GM18861 (cell line): ENCODE results near the gene OR51A7.
"Not testable (repeated sequence)": the region's sequence is repeated elsewhere in the genome, so short reads cannot be mapped to it uniquely, and the experiment has no call there.

Experiments
- ATAC-seq: cut with Tn5 transposase; IDR thresholded peaks from one replicate; pipeline ENCODE4 v1.9.1; 2021; ENCODE audit not compliant: unreplicated experiment

OR51A7 gene

GRCh38 chr11:4903484-4903883, at the start of gene OR51A7:
OR51A7 (plus strand) TSS chr11:4903783; CDS start chr11:4907370, 3,587 bp downstream.
- no peak for ATAC-seq

GRCh38 chr11:4854286-4854685, 49.3 kb upstream of the OR51A7 start:
- ATAC-seq: not testable (repeated sequence)

- ATAC-seq: no peak
Measured at GRCh38 chr11:4862447-4863236, 40.9 kb upstream of the OR51A7 start.

- ATAC-seq: no peak
Measured at GRCh38 chr11:4863876-4864275, 39.7 kb upstream of the OR51A7 start.

- no peak for ATAC-seq
Measured at GRCh38 chr11:4865855-4866254, 37.7 kb upstream of the OR51A7 start.

GRCh38 chr11:4881188-4881587, 22.4 kb upstream of the OR51A7 start:
- ATAC-seq: no peak

GRCh38 chr11:4881860-4882500, 21.6 kb upstream of the OR51A7 start, which contains the start of gene OR51T1:
OR51T1 (plus strand) TSS chr11:4881900; CDS start chr11:4881900, 0 bp downstream.
- ATAC-seq: no peak

GRCh38 chr11:4882543-4882942, 21.0 kb upstream of the OR51A7 start:
- ATAC-seq: no peak

GRCh38 chr11:4884361-4884760, 19.2 kb upstream of the OR51A7 start:
- no peak for ATAC-seq

GRCh38 chr11:4886186-4886585, 17.4 kb upstream of the OR51A7 start:
- ATAC-seq: no peak

- no peak for ATAC-seq
Measured at GRCh38 chr11:4887591-4887990, 16.0 kb upstream of the OR51A7 start.

GRCh38 chr11:4890279-4890678, 13.3 kb upstream of the OR51A7 start:
- no peak for ATAC-seq

GRCh38 chr11:4891996-4892640, 11.5 kb upstream of the OR51A7 start:
- no peak for ATAC-seq

GRCh38 chr11:4916581-4916980, 13.0 kb downstream of the OR51A7 start:
- ATAC-seq: no peak

- ATAC-seq: no peak
Measured at GRCh38 chr11:4919250-4919649, 15.7 kb downstream of the OR51A7 start, which contains the start of gene OR51G2. OR51G2 (minus strand) TSS chr11:4919350; CDS start chr11:4915663, 3,687 bp downstream.

GRCh38 chr11:4921796-4922195, 18.2 kb downstream of the OR51A7 start:
- ATAC-seq: no peak

GRCh38 chr11:4922304-4922703, 18.7 kb downstream of the OR51A7 start:
- ATAC-seq: no peak

GRCh38 chr11:4924239-4924638, 20.7 kb downstream of the OR51A7 start, which contains the start of gene OR51G1:
OR51G1 (minus strand) TSS chr11:4924339; CDS start chr11:4924339, 0 bp downstream.
- no peak for ATAC-seq

- no peak for ATAC-seq
Measured at GRCh38 chr11:4926608-4927007, 23.0 kb downstream of the OR51A7 start.

GRCh38 chr11:4932751-4933150, 29.2 kb downstream of the OR51A7 start:
- ATAC-seq: no peak

GRCh38 chr11:4936745-4937144, 33.2 kb downstream of the OR51A7 start:
- ATAC-seq: no peak

GRCh38 chr11:4947505-4947904, 43.9 kb downstream of the OR51A7 start, which contains the start of gene OR51A4:
OR51A4 (minus strand) TSS chr11:4947605; CDS start chr11:4947100, 505 bp downstream.
- no peak for ATAC-seq
